HG02981 (cell line): ENCODE data around the gene IL2RA.
"Not testable (repeated sequence)": the region's sequence is repeated elsewhere in the genome, so short reads cannot be mapped to it uniquely, and the experiment has no call there.

Experiments used
- ATAC-seq: cut with Tn5 transposase; IDR thresholded peaks from one replicate; pipeline ENCODE4 v1.9.1; 2021; ENCODE audit warnings: mild to moderate bottlenecking, moderate library complexity; ENCODE audit not compliant: unreplicated experiment

The IL2RA gene

DNA sequence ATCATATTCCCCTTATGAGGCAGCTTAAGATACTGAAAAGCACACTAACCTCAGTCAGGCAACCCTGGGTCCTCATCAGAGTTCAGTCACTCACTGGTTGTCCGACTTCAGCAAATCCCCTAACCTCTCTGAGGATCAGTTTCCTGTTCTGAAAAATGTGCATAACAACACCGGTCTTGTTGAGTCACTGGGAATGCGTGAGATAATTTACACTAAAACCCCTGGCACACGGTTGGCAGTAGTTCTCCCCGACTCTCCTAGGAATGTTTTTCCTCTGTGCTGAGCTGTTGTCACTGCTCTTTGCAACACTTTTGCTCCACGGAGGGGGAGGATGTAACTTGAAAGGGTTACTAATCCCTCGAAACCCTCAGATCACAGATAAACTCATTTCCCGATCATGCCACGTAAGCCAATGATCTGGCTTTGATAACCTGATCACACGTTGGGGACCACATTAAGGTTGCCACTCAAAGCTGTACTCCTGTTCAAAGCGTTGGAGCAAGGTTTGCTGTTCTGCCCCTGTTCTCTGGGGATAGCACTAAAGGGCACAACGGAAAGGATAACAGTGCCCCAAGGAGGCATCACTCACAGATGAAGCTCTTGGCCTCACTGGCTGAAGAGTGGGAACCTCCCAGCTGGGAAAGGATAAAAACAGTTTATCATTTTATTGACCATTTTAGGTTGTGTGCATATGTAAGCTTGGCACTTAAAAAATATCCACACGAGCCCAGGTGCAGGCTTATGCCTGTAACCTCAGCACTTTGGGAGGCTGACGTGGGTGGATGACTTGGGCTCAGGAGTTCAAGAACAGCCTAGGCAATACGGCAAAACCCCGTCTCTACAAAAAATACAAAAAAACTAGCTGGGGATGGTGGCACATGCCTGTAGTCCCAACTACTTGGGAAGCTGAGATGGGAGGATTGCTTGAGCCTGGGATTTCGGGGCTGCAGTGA lies 21.6 kb upstream of the IL2RA start:
- no peak for ATAC-seq

DNA sequence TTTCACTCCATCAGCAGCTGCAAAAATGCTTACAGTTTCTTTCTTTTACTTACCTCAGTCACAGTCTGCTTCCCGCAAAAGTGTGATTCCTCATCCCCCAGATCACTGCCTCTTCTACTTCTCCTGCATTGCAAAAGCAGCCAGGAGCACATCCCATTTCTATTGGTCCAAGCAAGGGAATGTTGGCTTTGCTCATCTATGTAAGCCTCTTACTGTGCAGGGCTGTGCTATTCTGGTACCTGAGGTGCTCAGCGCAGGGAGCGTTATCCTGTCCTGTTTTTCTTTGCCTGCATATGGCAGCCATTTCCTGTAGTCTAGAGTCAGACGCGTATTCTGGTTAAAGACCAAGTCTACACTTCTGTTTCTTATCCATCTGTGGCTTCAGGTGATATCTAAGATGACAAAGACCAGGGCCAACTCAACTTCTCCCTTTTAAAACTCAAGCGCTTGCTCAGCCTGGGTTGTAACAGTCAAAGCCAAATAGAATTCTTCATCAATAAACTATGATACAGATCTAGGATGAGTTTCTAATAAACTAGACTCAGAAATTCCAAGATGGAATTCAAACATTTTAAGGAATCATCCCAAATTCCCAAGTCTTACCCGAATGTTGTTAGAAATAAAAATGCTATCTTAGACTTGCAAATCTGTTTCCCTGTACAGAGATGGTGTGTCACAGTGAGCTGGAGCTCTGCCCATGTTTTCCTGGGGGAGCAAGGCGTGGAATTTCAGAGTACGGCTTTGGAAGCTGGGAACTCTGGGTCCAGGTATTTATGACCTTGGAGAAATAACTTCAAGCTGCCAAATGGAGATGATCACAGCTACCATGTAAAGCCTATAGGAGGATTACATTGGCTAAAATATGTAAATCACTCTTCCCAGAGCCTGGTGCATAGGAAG lies 20.6 kb upstream of the IL2RA start:
- no peak for ATAC-seq

DNA sequence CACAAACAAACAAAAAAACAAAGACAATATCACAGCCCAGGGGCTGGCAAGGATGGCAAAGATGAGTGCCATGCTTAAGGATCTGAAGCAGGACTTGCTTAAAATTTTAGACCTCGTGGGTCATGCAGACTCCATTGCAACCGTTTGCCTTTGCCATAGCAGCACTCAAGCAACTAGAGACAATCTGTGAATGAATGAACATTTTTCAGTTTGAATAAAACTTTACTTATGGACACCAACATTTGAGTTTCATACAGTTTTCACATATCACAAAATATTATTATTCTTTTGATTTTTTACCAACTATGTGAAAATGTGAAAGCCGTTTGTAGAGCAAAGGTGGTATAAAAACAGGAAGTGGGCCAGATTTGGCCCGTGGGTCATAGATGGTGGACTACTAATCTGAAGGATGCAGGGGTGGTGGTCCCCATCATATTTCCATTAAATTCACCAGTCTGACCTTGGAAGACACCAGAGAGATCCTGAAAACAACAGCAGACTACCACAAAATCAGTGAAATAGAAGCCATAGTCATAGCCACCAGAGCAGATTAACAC lies 18.3 kb upstream of the IL2RA start:
- ATAC-seq, result no peak

DNA sequence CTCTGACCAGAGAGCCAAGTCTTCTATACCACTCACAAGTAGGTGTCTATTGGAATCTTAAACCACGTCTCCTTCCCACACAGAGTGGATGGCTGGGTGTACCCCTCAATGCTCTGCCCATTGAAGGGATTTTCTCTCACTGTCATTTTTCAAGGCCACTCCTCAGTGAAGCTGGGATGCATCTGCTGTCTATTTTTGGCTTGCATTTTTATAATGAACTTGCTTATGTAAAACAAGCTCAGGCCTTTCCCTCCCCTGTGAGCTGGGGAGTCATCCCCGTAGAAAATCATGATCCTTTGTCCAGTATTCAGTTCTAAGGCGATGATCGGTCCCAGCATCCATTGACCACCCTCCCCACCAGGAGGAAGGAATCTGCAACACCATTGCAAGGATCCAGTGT lies 16.9 kb upstream of the IL2RA start:
- no peak for ATAC-seq

DNA sequence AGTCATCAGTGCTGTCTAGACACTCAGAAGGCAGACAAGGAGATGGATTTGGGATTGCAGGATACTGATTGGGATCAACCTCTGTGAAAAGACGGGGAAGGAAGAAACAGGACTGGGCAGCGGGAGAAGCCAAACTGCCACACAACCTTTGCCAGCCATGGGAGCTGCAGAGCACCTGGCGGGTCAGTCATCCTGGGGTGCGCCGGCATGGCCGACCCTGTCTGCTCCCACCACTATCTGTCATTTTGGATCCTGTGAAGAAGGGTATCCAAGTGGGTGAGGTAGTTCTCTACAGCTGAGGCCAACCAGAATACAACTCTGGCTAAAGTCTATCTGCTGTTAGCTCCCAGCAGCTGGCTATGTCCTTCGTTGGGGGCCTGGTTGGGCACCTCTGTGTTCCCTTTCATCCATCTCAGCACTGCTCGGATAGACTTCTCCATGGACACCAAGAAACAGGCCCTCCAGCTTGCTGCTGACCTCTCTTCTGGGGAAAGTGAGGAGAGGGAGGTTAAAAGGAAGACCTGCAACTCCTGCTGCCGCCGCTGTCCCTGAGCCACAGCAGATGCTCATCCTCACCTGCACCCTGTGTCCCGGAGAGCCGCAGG lies 15.0 kb upstream of the IL2RA start:
- ATAC-seq, result no peak

DNA sequence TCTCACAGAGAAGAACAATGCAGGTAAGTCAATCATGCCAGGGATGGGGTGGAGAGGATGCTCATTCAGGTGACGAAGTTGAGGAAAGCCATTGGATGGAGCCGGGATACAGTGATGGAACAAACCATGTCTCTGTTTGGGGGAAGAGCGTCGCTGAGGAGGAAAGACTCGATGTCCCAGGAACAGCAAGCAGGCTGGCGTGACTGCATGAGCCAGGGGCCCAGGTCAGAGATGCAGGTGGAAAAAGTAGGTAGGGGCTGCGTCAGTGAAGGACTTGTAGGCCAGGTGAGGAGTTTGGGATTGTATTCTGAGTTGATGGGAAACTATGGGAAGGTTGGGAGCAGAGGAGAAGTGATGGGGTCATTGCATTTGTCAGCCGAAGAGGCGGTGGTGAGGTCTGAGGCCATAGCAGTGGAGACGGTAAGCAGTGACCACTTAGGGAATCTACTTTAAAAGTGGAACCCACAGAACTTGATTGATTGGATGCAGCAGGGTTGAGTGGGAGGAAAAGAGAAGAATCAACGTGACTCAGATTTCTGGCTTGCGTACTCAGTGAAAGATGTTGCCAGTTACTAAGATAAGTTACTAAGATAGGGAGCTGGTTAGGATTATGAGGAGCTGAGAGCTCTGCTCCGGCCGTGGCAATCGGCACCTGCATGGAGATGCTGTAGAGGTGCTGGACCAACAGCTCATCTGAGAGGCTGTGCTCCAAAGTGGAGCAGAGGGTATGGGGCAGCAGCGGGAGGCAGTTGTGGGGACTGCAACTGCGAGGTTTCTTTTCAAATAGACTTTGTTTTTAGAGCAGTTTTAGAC lies 12.5 kb upstream of the IL2RA start:
- no peak for ATAC-seq

DNA sequence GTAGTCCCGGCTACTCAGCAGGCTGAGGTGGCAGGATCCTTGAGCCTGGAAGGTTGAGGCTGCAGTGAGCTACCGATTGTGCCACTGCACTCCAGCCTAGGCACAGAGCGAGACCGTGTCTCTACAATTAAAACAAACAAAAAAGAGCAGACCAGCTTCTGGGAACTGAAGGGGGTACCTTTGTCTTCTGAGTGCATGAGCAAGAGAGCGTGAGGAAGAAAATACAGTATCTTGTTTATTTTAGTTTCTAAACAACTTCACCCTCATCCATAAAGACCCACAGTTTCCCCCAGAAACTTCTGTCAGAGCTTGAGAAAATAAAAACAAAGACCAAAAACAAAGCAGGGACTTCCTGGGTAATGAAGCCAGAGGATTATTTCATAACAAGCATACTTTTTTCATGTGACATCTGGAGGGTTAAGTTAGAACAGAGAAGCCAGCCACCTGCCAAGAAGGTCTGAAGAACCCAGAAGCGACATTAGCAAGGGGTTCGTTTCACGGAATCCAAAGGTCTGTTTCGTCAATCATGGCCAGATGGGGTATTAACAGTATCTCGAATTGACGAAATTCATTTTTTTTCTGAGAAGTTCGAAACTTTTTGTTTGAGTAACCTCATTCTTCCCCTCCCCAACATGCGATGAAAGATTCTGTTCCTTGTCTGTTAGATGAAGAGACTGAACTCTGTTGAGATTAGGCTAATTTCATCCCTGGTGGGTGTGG lies 10.2 kb upstream of the IL2RA start:
- ATAC-seq, result no peak

DNA sequence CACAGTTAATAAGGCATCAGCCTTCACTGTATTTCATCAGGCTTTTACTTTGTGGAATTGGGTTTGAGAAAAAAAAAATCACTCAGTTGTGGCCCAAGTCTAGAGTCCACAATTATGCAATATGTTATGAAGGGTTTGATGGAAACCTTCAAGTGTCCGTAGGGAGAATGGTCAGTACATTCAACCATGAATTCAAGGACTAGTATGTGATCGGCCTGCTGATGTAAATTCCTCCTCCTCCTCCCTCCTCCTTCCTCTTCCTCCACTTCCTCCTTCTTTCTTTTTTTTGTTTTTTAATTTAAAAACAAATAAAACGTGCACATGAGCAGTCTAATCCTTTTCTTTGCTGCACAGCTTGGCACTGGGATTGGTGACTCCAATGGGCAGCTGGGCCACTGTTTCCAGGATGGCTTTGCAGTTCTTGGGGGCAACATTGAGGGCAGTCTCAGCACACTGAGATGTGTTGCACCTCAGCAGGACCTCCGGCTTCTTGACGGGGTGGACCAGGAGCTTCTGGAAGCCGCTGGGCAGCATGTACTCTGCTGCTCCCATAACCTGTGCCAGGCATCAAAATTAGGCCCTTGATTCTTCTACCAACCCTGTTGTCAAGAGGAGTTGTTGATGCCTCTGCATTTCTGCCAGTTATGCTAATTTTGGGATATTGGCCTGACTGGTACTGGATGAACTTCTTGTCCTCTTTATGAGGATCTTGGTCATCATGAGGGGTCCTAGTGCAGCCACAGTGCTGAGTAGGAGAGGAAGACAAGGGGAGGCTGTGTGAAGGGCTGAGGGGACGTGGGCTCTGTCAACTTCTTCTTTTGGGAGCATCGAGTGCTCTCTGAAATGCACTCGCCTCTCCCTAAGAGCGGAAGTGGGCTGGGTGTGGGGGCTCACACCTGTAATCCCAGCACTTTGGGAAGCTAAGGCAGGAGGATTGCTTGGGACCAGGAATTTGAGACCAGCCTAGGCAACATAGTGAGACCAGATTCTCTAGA lies 9.3 kb upstream of the IL2RA start:
- no peak for ATAC-seq

DNA sequence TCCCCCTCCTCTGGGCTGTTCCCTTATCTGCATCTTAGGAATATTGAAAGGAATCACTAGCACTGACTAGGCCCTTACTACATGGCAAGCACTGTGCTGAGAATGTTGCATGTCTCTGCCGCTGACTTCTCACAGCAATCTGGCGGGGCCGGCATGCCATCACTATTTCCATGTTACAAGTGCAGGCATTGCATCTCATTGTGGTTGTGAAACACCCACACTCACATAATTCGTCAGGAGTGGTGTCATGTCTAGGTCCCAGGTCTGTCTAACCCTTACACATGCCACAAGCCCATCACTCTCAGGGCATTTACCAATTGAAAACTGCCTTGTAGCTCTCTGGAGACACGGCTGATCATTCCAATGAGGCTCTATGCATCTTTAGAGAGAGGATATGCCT lies 8.5 kb upstream of the IL2RA start:
- no peak for ATAC-seq

DNA sequence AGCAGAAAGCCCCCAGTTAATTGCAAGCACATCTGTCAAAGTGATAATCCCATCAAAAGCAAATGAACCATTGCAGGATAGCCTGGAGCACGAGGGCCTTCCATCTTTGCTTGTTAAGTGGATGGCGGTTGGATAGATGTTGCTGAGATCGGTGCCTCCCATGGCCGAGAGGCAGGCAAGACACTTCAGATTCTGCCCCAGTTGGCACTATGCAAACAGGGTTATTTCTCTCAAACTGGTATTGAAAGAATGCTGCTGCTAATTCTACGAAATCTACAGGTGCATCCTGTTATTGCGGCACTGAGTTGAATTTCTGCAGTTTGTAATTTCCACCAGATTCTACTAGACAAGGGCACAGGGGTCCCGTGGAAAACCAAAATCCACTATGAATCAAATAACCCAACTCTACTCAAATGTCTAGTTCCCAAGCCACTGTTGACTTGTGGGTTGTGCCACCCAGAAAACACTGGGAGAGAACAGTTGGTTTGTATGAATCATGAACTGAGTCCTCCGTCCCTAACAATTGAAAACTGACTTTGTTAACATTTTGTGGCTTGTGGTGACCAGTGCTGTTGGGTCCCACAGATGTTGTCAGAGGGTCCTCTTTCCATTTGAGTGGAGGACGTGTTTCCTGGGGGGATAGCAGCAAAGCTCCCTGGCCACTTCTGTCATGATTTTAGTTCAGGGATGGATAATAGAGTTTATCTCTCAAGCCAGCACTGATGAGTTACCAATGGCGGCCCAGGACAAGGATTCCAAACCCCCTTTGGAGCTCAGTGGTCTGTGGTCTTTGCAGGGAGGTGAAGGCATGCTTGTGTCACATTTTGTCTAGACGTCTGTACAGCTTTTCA lies 7.1 kb upstream of the IL2RA start:
- no peak for ATAC-seq

DNA sequence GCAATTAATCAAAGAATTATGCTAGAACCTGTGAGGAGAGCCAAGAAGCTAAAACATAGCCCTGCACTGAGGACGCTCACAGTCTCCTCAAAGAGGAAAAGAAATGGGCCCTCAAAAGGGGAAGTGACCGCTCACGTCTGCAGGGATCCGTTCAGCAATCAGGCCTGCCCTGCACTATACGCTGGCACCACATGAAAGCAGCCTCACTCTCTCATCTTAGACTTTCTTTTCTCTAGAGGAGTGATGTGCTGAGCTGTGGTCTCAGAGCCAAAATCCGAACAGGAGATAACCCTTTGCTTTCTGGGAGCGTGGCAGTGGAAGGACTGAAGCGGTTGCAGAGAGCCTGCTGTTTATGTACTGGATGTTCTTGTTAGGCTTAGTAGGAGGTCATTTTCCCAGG lies 6.3 kb upstream of the IL2RA start:
- ATAC-seq, result peak; percentile 74

DNA sequence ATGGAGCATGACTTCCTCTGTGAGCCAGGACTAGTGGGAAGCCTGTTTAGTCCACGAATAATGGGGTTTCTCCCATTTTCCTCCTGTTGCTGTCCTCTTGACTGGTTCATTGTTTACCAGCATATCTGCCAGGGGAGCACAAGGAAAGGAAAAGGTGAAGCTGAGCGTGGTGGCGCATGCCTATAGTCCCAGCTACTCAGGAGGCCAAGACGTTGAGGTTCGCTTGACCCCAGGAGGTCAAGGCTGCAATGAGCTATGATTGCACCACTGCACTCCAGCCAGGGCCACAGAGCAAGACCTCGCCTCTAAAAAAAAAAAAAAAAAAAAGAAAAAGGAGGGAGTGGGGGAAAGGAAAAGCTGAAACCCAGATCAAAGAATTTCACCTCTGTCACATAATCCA lies 5.8 kb upstream of the IL2RA start:
- ATAC-seq, result no peak

DNA sequence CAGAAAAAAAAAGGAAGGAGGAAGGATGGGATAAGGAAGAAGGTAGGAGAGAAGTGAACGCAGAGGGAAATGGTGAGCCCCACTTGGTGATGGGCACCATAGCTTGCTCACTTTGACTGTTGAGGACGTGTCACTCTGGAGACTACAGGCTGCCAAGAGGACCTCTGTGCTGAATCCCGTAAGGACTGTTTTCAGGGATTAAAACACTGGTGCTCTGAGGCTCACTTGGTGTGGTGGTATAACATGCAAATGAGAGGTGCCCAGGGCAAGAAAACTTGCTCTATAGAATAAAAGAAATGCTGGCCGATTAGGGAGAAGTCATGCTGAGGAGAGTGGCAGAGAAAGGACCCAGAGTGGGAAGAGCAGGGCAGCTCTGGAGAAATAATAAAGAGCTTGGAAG lies 5.3 kb upstream of the IL2RA start:
- no peak for ATAC-seq

DNA sequence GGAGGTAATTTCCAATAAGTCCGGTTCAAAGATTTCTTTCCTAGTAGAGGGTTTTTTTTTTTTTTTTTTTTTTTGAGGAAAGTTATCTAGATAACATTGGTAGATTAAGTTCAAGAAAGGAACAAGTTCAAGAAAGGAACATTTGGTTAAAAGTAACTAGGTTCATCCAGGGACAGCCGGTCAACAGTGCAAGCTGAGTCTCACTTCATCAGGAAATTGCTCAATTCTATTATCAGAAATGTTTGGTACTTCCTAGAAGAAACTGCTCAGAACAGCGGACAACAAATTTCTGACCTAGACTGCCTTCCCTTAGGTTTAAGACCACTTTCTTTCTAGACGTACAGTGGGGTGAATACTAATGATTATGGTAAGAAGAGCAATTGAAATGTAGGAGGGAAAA lies 3.7 kb upstream of the IL2RA start:
- ATAC-seq, result no peak

DNA sequence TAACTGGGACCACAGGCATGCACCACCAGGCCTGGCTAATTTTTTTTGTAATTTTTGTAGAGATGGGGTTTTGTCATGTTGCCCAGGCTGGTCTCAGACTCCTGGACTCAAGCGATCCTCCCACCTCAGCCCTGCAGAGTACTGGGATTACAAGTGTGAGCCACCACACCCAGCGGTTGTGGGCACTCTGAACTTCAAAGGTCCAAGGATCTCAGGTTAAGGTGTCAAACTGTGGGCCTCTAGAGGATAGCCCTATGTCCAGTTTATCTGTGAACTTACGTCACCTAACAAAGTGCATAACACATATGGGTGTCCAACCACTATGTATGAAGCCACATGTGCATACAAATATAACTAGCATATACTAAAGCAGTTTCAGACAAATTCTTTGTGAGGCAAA lies 3.2 kb upstream of the IL2RA start:
- ATAC-seq, result no peak

DNA sequence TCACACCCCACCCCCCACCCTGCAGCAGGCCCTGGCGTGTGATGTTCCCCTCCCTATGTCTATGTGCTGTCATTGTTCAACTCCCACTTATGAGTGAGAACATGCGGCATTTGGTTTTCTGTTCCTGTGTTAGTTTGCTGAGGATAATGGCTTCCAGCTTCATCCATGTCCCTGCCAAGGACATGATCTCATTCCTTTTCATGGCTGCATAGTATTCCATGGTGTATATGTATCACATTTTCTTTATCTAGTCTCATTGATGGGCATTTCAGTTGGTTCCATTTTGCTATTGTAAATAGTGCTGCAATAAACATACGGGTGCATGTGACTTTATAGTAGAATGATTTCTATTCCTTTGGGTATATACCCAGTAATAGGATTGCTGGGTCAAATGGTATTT lies 2.6 kb upstream of the IL2RA start:
- ATAC-seq, result not testable (repeated sequence)

DNA sequence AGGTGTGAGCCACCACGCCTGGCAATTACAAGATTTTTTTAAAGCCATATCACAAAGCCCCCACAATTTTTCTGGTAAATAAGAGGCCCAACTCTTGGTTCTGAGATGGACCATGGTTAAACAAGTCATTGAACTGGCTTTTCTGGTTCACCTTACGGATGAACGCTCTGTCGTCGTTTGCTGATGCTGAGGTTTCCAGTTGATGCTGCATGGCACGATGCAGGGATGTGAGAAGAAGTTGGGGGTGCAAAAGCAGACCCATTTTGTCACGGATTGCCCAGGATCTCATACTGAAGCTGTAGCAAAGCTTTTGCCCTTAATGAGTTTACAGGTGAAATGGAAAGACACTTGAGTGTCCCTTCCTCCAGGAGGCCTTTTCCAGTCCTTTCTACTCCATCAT lies 2.0 kb upstream of the IL2RA start:
- ATAC-seq, result no peak

DNA sequence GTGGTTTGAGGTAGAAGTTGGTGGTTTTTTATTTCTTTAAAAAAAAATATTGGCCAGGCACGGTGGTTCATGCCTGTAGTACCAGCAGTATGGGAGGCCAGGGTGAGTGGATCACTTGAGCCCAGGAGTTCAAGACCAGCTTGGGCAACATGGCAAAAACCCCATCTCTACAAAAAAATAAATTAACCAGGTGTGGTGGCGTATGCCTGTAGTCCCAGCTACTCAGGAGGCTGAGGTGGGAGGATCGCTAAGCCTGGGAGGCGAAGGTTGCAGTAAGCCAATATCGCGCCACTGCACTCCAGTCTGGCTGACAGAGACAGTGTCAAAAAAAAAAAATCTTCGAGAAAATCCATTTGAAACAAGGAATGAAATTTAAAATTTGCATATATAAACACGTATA lies 1.1 kb downstream of the IL2RA start:
- ATAC-seq, result no peak
